Right lobe of liver (tissue), 6 donors: ENCODE data around the gene SPOCK1. TPM values are rescaled to one million over a fixed set of nuclear protein-coding genes. Genes with fewer than 3 reads are reported as not detected.

Source experiments
- ATAC-seq, 4 donors: fragments of 200-7000 bp; cut with Tn5 transposase; one replicate each; pipeline ENCODE4 v1.9.1; 2020; ENCODE audit warnings: mild to moderate bottlenecking in 4 of 4, moderate library complexity in 4 of 4
- DNase-seq, 3 donors: peaks; one replicate each; pipeline ENCODE4 v3.0.0-alpha.2; 2020
- H3K27ac ChIP-seq, 3 donors: fragments of 200-600 bp; one replicate each; pipeline ENCODE4 v1.8.0; 2022
- H3K27me3 ChIP-seq, 2 donors: fragments of 200-600 bp; one replicate each; pipeline ENCODE4 v1.8.0; 2022
- H3K36me3 ChIP-seq, 4 donors: fragments of 200-600 bp; sonication (generic) in 1 of 4; one replicate each; pipeline versions ENCODE4 v1.5.1 to v1.8.0; 2017 to 2022; ENCODE audit warnings: control low read depth in 1 of 4
- H3K4me1 ChIP-seq, 4 donors: fragments of 200-600 bp; sonication (generic) in 1 of 4; one replicate each; pipeline versions ENCODE4 v1.5.1 to v1.8.0; 2017 to 2022; ENCODE audit warnings: control low read depth in 1 of 4
- H3K4me3 ChIP-seq, 3 donors: fragments of 200-600 bp; one replicate each; pipeline ENCODE4 v1.8.0; 2022
- H3K9me3 ChIP-seq, 4 donors: fragments of 200-600 bp; sonication (generic) in 1 of 4; one replicate each; pipeline versions ENCODE4 v1.5.1 to v1.8.0; 2017 to 2022; ENCODE audit warnings: control low read depth in 1 of 4
- CTCF ChIP-seq, 4 donors: fragments of 200-600 bp in 3 of 4; fragments of 450-650 bp in 1 of 4; IDR thresholded peaks; one replicate each; pipeline versions ENCODE4 v1.5.1 to v1.8.0; 2016 to 2022; ENCODE audit warnings: antibody characterized with exemption in 4 of 4, mild to moderate bottlenecking in 2 of 4
- POLR2A ChIP-seq: fragments of 450-650 bp; IDR thresholded peaks from one replicate; pipeline ENCODE4 v1.6.1; 2017; ENCODE audit warnings: antibody characterized with exemption, mild to moderate bottlenecking
- WGBS: methylation state at CpG from one replicate; pipeline ENCODE4 v1.1.6; 2018; ENCODE audit warnings: low coverage, low lambda C conversion rate; ENCODE audit not compliant: insufficient coverage; ENCODE audit errors: missing lambda C conversion rate; 5-methylcytosine and 5-hydroxymethylcytosine counted together
- intact Hi-C, 2 donors: fragments of 100-400 bp; cut with DNase I; formaldehyde crosslinking; loops; one replicate each; pipeline versions ENCODE4 v1.11.2 to v1.14.1; 2022
- total RNA-seq, 6 experiments: library from RNA; depleted of rRNA in 2 of 6; stranded (reverse); fragments of >200 nt in 2 of 6; fragmentation: NEBNext Ultra II Directional in 3 of 6; extraction: Animal tissue kit (Norgen Biotek cat#: 25700) in 3 of 6; gene quantifications; one replicate each; pipeline versions ENCODE4 v1.1.0 to v1.2.4, GENCODE V29; 2016 to 2023
- donor health status: DM: no; HTN: yes; CAD: no.
- donor health status: DM: no; HTN: no; CAD: no.
- donor health status: DM: no; HTN: no; CAD: no.
- donor health status: DM: no; HTN: yes; CAD: no.
- donor health status: DM: no; HTN: yes; CAD: no.

SPOCK1 gene
- total RNA-seq, 6 experiments from 2014 or later: 0.06 to 0.86 (median 0.15) TPM; not detected in 1

- no peaks in the 10 kb centered on the region for H3K4me1 ChIP-seq
- ATAC-seq (no peak), DNase-seq (no peak)
- H3K27me3 ChIP-seq: no peaks in the 10 kb centered on the region
- 56% methylated on average over 4 of the region's 7 CpGs for WGBS
- H3K36me3 ChIP-seq: no peaks in the 10 kb centered on the region
- intact Hi-C loops: no loop called here
- no peak overlapping the region for H3K27ac ChIP-seq
- H3K4me3 ChIP-seq: no peak overlapping the region
- TF ChIP-seq CTCF (IDR thresholded peaks at IDR 0.05): no peak
- TF ChIP-seq POLR2A: no peak
- H3K9me3 ChIP-seq: no peaks in the 10 kb centered on the region
Observed at GRCh38 chr5:137142764-137143605, 356.1 kb downstream of the SPOCK1 start.

GRCh38 chr5:137142346-137142745 lies 356.8 kb downstream of the SPOCK1 start:
- Histone ChIP-seq H3K27me3 (no peaks in the 10 kb centered on the region), H3K4me1 (no peaks in the 10 kb centered on the region), H3K4me3 (no peak overlapping the region), H3K27ac (no peak overlapping the region), H3K36me3 (no peaks in the 10 kb centered on the region), H3K9me3 (no peaks in the 10 kb centered on the region)
- no peak for ATAC-seq
- intact Hi-C loops: no loop called here
- 49% methylated on average over 3 of the region's 3 CpGs for WGBS
- DNase-seq: no peak
- no peak for TF ChIP-seq POLR2A
- TF ChIP-seq CTCF (IDR thresholded peaks at IDR 0.05): no peak

- intact Hi-C loops: no loop called here
- Histone ChIP-seq H3K27me3 (no peaks in the 10 kb centered on the region), H3K9me3 (no peaks in the 10 kb centered on the region), H3K4me3 (no peak overlapping the region), H3K4me1 (no peaks in the 10 kb centered on the region), H3K36me3 (no peaks in the 10 kb centered on the region), H3K27ac (no peak overlapping the region)
- DNase-seq (no peak), ATAC-seq (no peak)
- 0% methylated on average over 1 of the region's 3 CpGs for WGBS
- TF ChIP-seq POLR2A (no peak), CTCF (IDR thresholded peaks at IDR 0.05) (no peak)
Observed at GRCh38 chr5:137141779-137142178, 357.3 kb downstream of the SPOCK1 start.

- H3K4me3 ChIP-seq: no peak overlapping the region
- no peaks in the 10 kb centered on the region for H3K4me1 ChIP-seq
- 22% methylated on average over 3 of the region's 3 CpGs for WGBS
- intact Hi-C loops: no loop called here
- H3K36me3 ChIP-seq: no peaks in the 10 kb centered on the region
- no peak for TF ChIP-seq CTCF (IDR thresholded peaks at IDR 0.05)
- no peak for TF ChIP-seq POLR2A
- H3K27me3 ChIP-seq: no peaks in the 10 kb centered on the region
- no peak for DNase-seq
- ATAC-seq: no peak
- H3K27ac ChIP-seq: no peak overlapping the region
- H3K9me3 ChIP-seq: no peaks in the 10 kb centered on the region
Observed at GRCh38 chr5:137136991-137137632, 362.0 kb downstream of the SPOCK1 start.
